ENCODE data around the gene PDZD7. TPM values are rescaled to one million over a fixed set of nuclear protein-coding genes. Genes with fewer than 3 reads are reported as not detected.

The PDZD7 gene
- total and polyA plus RNA-seq, 2 donors (not counting 3 experiments of a cell fraction or from before 2014, with no cell fraction given) = 0.41 to 1.6 TPM

- H3K9ac ChIP-seq (replicated peaks; ENCODE audit: extremely low read depth, insufficient read depth, low read length) = no peak overlapping the region
- H3K4me3 ChIP-seq (replicated peaks in 1 of 3; ENCODE audit: insufficient read depth in 1 of 3, low read depth in 1 of 3, low read length in 3 of 3) = no peak overlapping the region
- FAIRE-seq = peak; percentile 84
- no peak overlapping the region for H3K4me2 ChIP-seq (ENCODE audit: insufficient read depth, low read length)
- H3K9me3 ChIP-seq (replicated peaks; ENCODE audit: control insufficient read depth, insufficient read depth, low read length) = no peaks in the 10 kb centered on the region
- H3K9me1 ChIP-seq (replicated peaks; ENCODE audit: control insufficient read depth, extremely low read depth, insufficient read depth, low read length) = no peaks in the 10 kb centered on the region
- H3K4me1 ChIP-seq (ENCODE audit: control insufficient read depth, extremely low read depth, insufficient read depth, low read length) = peaks cover 18% of the 10 kb centered on the region
- ChIA-PET CTCF (interaction anchor here (1.0 to 12.6 kb wide), 4 partner anchors 14 to 72 kb away, joined by 6 to 254 read pairs (median 50); no protein-coding TSS in a partner anchor), POLR2A (no interaction called here)
- DNase-seq (ENCODE audit: low read depth, low spot score) = peak; percentile 51
- peaks cover 12% of the 10 kb centered on the region for H3K79me2 ChIP-seq (ENCODE audit: control insufficient read depth, insufficient read depth, low read length)
- TSS peak; percentile 7 for BruUV-seq (replicated peaks)
- H2AFZ ChIP-seq (ENCODE audit: low read depth, low read length) = no peak overlapping the region
- H4K20me1 ChIP-seq (replicated peaks; ENCODE audit: control insufficient read depth, extremely low read depth, insufficient read depth, low read length) = no peaks in the 10 kb centered on the region
- TF ChIP-seq CTCF (IDR thresholded peaks at IDR 0.05; ENCODE audit: extremely low read depth in 1 of 2, insufficient read depth in 1 of 2, low read depth in 1 of 2, low read length in 2 of 2) (peak; percentile 60 to 63), GATA2 (IDR thresholded peaks at IDR 0.05; ENCODE audit: insufficient read depth, insufficient read length, low read depth, low read length) (no peak), POLR2AphosphoS5 (IDR thresholded peaks at IDR 0.05; ENCODE audit: insufficient read depth, low read depth, low read length) (no peak), MAX (IDR thresholded peaks at IDR 0.05; ENCODE audit: insufficient read depth, insufficient read length) (no peak), POLR2A (IDR thresholded peaks at IDR 0.05; ENCODE audit: low read depth, low read length) (no peak)
- peaks cover 3 to 14% of the 10 kb centered on the region in 2 experiments for H3K36me3 ChIP-seq (ENCODE audit: control insufficient read depth in 2 of 2, extremely low read depth in 1 of 2, insufficient read depth in 2 of 2, low read length in 2 of 2)
- H3K27ac ChIP-seq (ENCODE audit: insufficient read depth, low read depth, low read length) = no peak overlapping the region
- intact Hi-C loops (cut with micrococcal nuclease) (loop anchor here (1.0 kb wide), 1 partner anchor 19 kb away; no protein-coding TSS in a partner anchor), dilution Hi-C loops (cut with MboI; ENCODE audit: extremely low pct_ligation_motif_present, low sequenced_read_pairs) (no loop called here)
- H3K27me3 ChIP-seq (ENCODE audit: control insufficient read depth in 2 of 2, insufficient read depth in 2 of 2, low read length in 2 of 2) = no peaks in the 10 kb centered on the region
Measured at GRCh38 chr10:100993986-100994708, 36.8 kb downstream of the PDZD7 start.

Data from endothelial cell of umbilical vein (primary cell).